D721Med (cell line): ENCODE measurements around the gene LLGL1.

ENCODE experiments used
- DNase-seq: peaks from one replicate; pipeline ENCODE4 v3.0.0; 2011; ENCODE audit warnings: low spot score; ENCODE audit not compliant: insufficient read length
- FAIRE-seq: peaks from 2 replicates; lab custom pipeline; 2011; peaks lifted over from hg19 to GRCh38; lab: Jason Lieb, UNC
- CTCF ChIP-seq: IDR thresholded peaks from 2 replicates; pipeline ENCODE4 v1.5.1; 2012; ENCODE audit warnings: mild to moderate bottlenecking, control low read depth; ENCODE audit not compliant: insufficient read depth; ENCODE audit errors: missing control alignments

The LLGL1 gene

GRCh38 chr17:18218756-18219415 lies 6.5 kb upstream of the LLGL1 start:
- FAIRE-seq (no peak), DNase-seq (no peak)
- TF ChIP-seq CTCF = no peak

- no peak for DNase-seq
- TF ChIP-seq CTCF = no peak
Measured at GRCh38 chr17:18224053-18224386, 1.4 kb upstream of the LLGL1 start.

GRCh38 chr17:18224387-18225120 lies 881 bp upstream of the LLGL1 start:
- DNase-seq (no peak), FAIRE-seq (no peak)
- no peak for TF ChIP-seq CTCF

More at GRCh38 chr17:18224053-18224386, 1.4 kb upstream of the LLGL1 start:
- no peak for FAIRE-seq

GRCh38 chr17:18225642-18226283 lies 328 bp downstream of the LLGL1 start:
- no peak for FAIRE-seq
- no peak for DNase-seq
- TF ChIP-seq CTCF = no peak

GRCh38 chr17:18226284-18226945 lies 980 bp downstream of the LLGL1 start:
- DNase-seq (no peak), FAIRE-seq (no peak)
- no peak for TF ChIP-seq CTCF

GRCh38 chr17:18227635-18228034 lies 2.2 kb downstream of the LLGL1 start:
- DNase-seq = no peak
- FAIRE-seq = no peak
- TF ChIP-seq CTCF = no peak
